ENCODE data around the gene CLN5. TPM values are rescaled to one million over a fixed set of nuclear protein-coding genes. Genes with fewer than 3 reads are reported as not detected.

CLN5 gene
- total and polyA plus RNA-seq, 2 donors (not counting 3 experiments of a cell fraction or from before 2014, with no cell fraction given), result 16.5 to 22.7 TPM

DNA sequence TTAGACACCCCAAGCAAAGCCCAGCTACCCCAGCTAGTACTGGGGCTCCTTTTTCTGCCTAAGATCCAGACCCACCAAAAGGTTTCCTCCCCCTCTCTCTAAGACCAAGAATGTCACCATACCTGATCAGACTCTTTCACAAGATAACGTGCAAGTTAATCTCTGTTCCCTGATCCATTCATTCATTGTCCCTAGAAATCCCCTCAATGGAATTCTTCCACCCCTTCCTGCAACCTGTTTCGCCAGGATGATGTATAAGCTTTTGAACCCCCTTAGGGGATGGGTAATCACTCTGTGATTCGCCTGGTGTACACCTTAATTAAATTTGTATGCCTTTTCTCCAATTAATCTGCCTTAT, 17.3 kb upstream of the CLN5 start:
- no peaks in the 10 kb centered on the region for H3K36me3 ChIP-seq (ENCODE audit: control insufficient read depth in 2 of 2, extremely low read depth in 1 of 2, insufficient read depth in 2 of 2, low read length in 2 of 2)
- H4K20me1 ChIP-seq (replicated peaks; ENCODE audit: control insufficient read depth, extremely low read depth, insufficient read depth, low read length), result no peaks in the 10 kb centered on the region
- no peak for TF ChIP-seq JUN (IDR thresholded peaks at IDR 0.05; ENCODE audit: borderline replicate concordance, insufficient read depth, insufficient read length, low read depth)
- no peak for DNase-seq (ENCODE audit: low read depth, low spot score)
- intact Hi-C loops (cut with micrococcal nuclease) (loop anchor here (10.0 kb wide), 1 partner anchor 500 kb away; no protein-coding TSS in a partner anchor), dilution Hi-C loops (cut with MboI; ENCODE audit: extremely low pct_ligation_motif_present, low sequenced_read_pairs) (no loop called here)
- H3K9ac ChIP-seq (replicated peaks; ENCODE audit: extremely low read depth, insufficient read depth, low read length), result no peak overlapping the region
- BruUV-seq (replicated peaks), result no TSS peak
- no peaks in the 10 kb centered on the region for H3K79me2 ChIP-seq (ENCODE audit: control insufficient read depth, insufficient read depth, low read length)
- no peaks in the 10 kb centered on the region for H3K4me1 ChIP-seq (ENCODE audit: control insufficient read depth, extremely low read depth, insufficient read depth, low read length)
- no peak overlapping the region for H3K27ac ChIP-seq (ENCODE audit: insufficient read depth, low read depth, low read length)
- ChIA-PET POLR2A (no interaction called here), CTCF (interaction anchor here (1.1 to 1.2 kb wide), 3 partner anchors 22 to 1101 kb away, joined by 3 read pairs; no protein-coding TSS in a partner anchor)
- H3K9me1 ChIP-seq (replicated peaks; ENCODE audit: control insufficient read depth, extremely low read depth, insufficient read depth, low read length), result no peaks in the 10 kb centered on the region
- peaks cover 13 to 18% of the 10 kb centered on the region in 2 experiments for H3K27me3 ChIP-seq (ENCODE audit: control insufficient read depth in 2 of 2, insufficient read depth in 2 of 2, low read length in 2 of 2)
- FAIRE-seq, result no peak
- H2AFZ ChIP-seq (ENCODE audit: low read depth, low read length), result no peak overlapping the region
- no peak overlapping the region for H3K4me2 ChIP-seq (ENCODE audit: insufficient read depth, low read length)
- H3K4me3 ChIP-seq (replicated peaks in 1 of 3; ENCODE audit: insufficient read depth in 1 of 3, low read depth in 1 of 3, low read length in 3 of 3), result no peak overlapping the region
- H3K9me3 ChIP-seq (replicated peaks; ENCODE audit: control insufficient read depth, insufficient read depth, low read length), result no peaks in the 10 kb centered on the region

DNA sequence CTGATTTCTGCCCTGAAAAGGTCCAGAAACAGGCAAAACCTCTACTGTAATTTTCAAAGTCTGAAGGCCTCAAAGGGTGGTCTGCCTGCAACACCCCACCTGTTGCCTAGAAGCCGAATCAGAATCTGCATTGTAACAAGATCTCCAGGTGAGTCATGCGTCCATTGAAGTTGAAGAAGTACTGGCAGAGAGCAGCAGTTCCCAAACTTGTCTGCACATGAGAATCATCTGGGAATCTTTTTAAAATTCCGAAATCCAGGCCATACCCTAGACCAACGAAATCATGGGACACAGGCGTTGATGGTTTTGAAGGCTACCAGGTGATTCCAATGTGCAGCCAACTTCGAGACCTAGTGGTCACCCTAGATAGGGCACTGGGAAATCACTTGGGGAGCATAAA, 16.0 kb upstream of the CLN5 start:
- intact Hi-C loops (cut with micrococcal nuclease), result loop anchor here (10.0 kb wide), 1 partner anchor 501 kb away; no protein-coding TSS in a partner anchor

More for the DNA sequence above, 16.0 kb upstream of the CLN5 start:
- H3K4me1 ChIP-seq (ENCODE audit: control insufficient read depth, extremely low read depth, insufficient read depth, low read length), result peaks cover 2% of the 10 kb centered on the region
- DNase-seq (ENCODE audit: low read depth, low spot score), result no peak
- no peak overlapping the region for H3K27ac ChIP-seq (ENCODE audit: insufficient read depth, low read depth, low read length)
- ChIA-PET POLR2A (no interaction called here), CTCF (interaction anchor here (1.5 kb wide), 1 partner anchor 308 kb away, joined by 4 read pairs; no protein-coding TSS in a partner anchor)
- peaks cover 16 to 24% of the 10 kb centered on the region in 2 experiments for H3K27me3 ChIP-seq (ENCODE audit: control insufficient read depth in 2 of 2, insufficient read depth in 2 of 2, low read length in 2 of 2)
- H3K9me3 ChIP-seq (replicated peaks; ENCODE audit: control insufficient read depth, insufficient read depth, low read length), result no peaks in the 10 kb centered on the region
- no peak overlapping the region for H3K4me2 ChIP-seq (ENCODE audit: insufficient read depth, low read length)
- no TSS peak for BruUV-seq (replicated peaks)
- H3K9ac ChIP-seq (replicated peaks; ENCODE audit: extremely low read depth, insufficient read depth, low read length), result no peak overlapping the region
- TF ChIP-seq POLR2A (IDR thresholded peaks at IDR 0.05; ENCODE audit: low read depth, low read length) (no peak), MAX (IDR thresholded peaks at IDR 0.05; ENCODE audit: insufficient read depth, insufficient read length) (no peak)
- dilution Hi-C loops (cut with MboI; ENCODE audit: extremely low pct_ligation_motif_present, low sequenced_read_pairs), result no loop called here
- no peak for FAIRE-seq
- H3K79me2 ChIP-seq (ENCODE audit: control insufficient read depth, insufficient read depth, low read length), result no peaks in the 10 kb centered on the region
- no peaks in the 10 kb centered on the region for H4K20me1 ChIP-seq (replicated peaks; ENCODE audit: control insufficient read depth, extremely low read depth, insufficient read depth, low read length)
- H3K9me1 ChIP-seq (replicated peaks; ENCODE audit: control insufficient read depth, extremely low read depth, insufficient read depth, low read length), result no peaks in the 10 kb centered on the region
- no peak overlapping the region for H3K4me3 ChIP-seq (replicated peaks in 1 of 3; ENCODE audit: insufficient read depth in 1 of 3, low read depth in 1 of 3, low read length in 3 of 3)
- no peaks in the 10 kb centered on the region for H3K36me3 ChIP-seq (ENCODE audit: control insufficient read depth in 2 of 2, extremely low read depth in 1 of 2, insufficient read depth in 2 of 2, low read length in 2 of 2)
- H2AFZ ChIP-seq (ENCODE audit: low read depth, low read length), result no peak overlapping the region
